Loucy (cell line): ENCODE data around the gene MFAP1.

Source experiments
- CTCF ChIP-seq: fragments of 200-600 bp; sonication (generic); conservative IDR thresholded peaks from 2 replicates; pipeline ENCODE4 v1.5.1; 2014; ENCODE audit warnings: mild to moderate bottlenecking, antibody characterized with exemption, low read length
- EZH2phosphoT487 ChIP-seq: fragments of 200-600 bp; IDR thresholded peaks from 2 replicates; pipeline ENCODE4 v1.6.1; 2018; ENCODE audit warnings: antibody characterized with exemption, mild to moderate bottlenecking, moderate library complexity, borderline replicate concordance

GRCh38 chr15:43808435-43808950 is 16.0 kb downstream of the MFAP1 start:
- TF ChIP-seq CTCF: no peak
- no peak for TF ChIP-seq EZH2phosphoT487
